NCI-H1436 (cell line): Measurements from ENCODE around the gene VPS26B.
"Not testable (repeated sequence)": the region's sequence is repeated elsewhere in the genome, so short reads cannot be mapped to it uniquely, and the experiment has no call there.

ENCODE experiments used
- DNase-seq: peaks from one replicate; lab custom pipeline; 2025; lab: John Stamatoyannopoulos, UW

The VPS26B gene

DNA sequence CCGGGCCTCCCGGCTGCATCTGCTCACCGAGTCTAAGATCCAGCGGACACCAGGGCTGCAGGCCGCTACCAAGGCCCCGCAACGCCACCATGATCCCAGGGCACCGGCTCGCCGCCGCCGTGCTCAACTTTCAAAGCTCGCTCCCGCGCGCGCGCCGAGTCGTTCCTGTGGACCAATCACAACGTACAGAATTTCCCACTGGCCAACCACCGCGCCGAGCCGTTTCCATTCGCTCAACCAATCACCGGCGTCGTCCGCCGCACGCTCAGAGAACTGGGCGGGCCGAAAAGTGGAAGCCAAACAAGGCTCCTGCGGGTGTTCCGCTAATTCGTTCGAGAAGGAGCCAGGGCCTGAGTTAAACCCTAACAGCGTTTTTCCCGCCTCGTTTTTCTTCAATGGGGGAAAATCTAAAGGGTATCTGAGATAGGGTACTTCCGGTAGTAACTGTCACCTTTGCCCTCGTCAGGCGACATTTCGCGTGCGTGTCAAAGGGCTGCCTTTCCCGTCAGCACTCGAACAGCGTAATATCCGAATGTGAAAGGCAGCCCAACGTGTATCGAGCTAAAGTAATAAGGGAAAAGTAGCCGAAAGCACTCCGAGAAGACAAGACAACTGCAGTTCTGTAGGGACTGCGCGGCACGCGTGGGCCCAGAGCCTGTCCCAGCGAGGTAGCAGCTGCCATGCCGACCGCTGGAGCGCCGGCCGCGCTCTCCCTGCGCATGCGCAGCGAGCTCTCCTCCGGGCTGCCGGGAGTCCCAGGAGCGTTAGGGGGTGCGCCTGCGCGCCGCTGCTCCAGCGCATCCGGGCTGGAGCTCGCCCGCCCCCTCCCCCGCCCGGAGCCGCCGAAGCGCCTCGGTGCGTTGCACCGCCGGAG lies at the start of gene VPS26B, which contains the start of gene NCAPD3:
VPS26B (plus strand) TSS at position 836 of the 874 bp plus-strand sequence. CDS start 452 bp downstream, outside the sequence.
NCAPD3 (minus strand) TSS at position 132 of the 874 bp plus-strand sequence; CDS start at position 91, 41 bp downstream.
- DNase-seq = peak; percentile 94

DNA sequence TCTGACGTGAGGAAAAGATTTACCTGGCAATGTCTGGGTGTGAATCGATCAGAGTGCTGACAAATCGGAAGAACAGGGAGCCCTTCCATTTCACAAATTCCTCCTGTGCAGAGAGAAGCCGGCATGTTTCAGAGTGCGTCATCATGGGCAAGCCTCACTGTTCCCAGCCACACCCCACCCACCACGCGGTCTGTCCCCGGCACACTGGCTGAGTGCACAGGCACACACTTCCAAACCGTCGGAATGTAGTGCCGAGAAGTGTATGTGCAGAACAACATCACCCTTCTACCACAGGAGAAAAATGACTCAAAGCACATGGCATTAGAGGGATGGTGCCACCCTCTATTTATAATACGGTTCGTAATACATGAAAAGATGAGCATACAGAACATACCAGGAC lies 48.2 kb upstream of the VPS26B start:
- DNase-seq = no peak

DNA sequence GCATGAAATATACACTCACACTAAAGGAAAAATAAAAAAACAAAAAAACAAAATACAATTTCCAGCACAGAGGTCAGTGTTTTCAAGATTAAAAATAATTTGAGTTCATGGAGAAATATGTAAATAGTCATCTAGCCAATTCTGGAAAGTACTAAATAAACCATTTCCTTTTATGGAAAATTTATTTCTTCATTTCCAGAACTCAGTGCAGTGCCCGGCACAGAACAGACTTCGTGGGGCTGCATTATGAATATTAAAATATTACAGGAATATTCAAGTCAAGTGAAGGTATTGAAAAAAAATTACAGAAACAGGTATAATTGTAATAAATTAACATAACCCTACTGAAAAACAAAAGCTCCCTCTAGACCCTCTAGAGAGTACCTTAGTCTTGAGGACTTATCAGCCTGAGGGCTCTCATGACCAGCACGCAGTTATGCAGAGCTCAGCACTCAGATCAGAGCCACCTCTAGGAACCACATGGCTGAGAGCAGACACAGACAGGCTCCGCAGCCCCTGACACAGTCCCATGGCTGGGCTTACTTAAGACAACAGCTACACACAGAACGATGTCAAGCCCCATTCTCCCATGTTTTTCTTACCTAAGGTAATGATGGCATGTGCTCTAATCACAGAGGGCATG lies 46.3 kb upstream of the VPS26B start:
- DNase-seq = no peak

DNA sequence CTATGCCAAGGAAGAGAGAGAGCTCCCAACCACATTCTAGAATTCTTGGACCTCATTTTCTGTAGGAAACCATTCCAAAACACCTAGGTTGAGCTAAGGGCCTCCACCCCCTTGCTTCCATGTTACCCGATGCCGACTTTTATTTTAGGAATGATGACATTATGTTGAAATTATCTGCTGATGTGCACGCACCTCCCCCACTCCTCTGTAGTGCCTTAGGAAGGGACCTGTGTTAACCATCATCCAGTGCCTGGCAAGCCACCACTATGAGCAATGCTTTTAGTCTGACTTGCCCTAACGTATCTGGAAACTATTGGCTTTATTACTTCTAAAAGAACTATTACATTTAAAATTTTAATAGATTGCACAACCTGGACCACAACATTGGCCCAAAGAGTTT lies 42.8 kb upstream of the VPS26B start:
- DNase-seq = no peak

DNA sequence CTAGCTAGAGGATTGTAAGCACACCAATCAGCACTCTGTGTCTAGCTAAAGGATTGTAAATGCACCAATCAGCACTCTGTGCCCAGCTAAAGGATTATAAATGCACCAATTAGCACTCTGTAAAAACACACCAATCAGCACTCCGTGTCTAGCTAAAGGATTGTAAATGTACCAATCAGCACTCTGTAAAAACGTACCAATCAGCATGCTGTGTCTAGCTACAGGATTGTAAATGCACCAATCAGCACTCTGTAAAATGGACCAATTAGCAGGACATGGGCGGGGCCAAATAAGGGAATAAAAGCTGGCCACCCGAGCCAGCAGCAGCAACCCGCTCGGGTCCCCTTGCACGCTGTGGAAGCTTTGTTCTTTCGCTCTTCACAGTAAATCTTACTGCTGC lies 36.4 kb upstream of the VPS26B start:
- not testable (repeated sequence) for DNase-seq

DNA sequence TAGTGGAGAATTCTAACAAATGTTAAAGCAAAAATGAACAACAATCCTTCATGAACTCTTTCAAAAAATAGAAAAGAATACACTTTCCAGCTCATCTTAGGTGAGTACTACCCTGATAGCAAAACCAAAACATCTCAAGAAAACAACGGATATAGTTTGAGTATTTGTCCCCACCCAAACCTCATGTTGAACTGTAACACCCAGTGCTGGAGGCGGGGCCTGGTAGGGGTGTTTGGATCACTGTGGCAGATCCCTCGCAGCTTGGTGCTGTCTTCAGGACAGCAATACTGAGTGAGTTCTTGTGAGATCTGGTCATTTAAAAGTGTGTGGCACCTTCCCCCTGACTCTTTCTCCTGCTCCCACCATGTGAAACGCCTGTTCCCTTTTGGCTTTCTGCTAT lies 27.7 kb upstream of the VPS26B start:
- no peak for DNase-seq

DNA sequence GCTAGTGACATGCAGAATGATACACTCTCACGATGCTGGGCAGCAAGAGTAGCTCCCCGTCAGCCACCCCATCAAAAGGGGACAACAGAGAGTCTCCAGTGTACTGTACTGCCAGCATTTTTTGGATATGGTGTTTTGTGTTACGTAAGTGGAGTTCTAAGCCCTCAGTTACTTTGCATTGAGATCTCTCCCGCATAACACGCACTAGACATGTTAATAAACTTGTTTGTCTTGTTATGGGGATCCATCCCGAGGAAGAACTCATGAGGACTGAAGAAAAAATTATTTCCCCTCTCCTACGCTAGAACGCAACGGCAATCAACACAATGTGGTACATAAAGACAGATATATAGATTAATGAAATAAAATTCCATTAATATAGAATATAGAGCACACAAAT lies 24.9 kb upstream of the VPS26B start:
- DNase-seq = no peak

DNA sequence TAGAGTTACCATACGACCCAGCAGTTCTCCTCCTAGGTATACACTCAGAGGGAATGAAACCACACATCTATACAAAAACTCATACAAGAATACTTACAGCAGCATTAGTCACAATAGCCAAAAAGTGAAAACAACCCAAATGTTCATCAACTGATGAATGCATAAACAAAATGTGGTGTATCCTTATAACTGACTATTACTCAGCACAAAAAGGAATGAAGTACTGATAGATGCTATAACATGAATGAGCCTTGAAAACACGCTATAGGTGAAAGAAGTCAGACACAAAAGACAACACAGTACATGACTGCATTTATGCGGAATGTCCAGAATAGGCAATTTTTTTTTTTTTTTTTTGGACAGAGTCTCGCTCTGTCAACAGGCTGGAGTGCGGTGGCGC lies 23.8 kb upstream of the VPS26B start:
- DNase-seq = no peak

DNA sequence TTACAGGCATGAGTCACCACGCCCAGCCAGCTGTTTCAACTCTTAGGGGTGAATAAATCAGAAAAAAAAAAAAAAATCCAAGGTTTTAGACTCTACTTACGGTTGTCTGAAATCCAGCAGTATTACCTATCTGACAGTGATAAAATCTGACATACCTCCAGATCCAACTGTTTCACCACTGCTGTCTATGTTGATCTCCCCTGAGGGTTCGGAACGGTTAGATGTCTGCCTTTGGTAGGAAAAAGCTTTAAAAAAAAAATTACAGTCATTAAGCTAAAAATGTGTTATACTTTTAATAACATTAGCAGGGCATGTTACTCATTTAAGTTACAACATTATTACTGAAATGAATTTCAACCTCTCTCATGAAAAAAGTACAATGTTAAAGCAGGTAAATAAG lies 21.8 kb upstream of the VPS26B start:
- no peak for DNase-seq

DNA sequence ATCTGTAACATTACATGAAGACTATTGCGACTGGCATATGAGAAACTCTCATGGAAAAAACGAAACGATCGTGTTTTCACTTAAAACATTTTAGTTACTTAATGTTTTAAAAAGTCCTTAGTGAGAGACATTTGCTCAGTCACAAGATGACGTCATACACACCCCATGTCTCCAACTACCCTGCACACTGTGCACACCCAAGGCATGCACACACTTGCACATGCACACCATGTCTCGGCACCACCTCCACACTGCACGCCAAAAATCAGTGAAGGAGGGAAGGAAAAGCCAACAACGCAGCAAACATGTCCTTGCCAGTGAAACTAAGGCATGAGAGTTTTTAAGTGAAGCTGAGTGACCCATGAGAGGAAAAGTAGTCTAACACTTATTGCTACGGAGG lies 18.7 kb upstream of the VPS26B start:
- DNase-seq = no peak

DNA sequence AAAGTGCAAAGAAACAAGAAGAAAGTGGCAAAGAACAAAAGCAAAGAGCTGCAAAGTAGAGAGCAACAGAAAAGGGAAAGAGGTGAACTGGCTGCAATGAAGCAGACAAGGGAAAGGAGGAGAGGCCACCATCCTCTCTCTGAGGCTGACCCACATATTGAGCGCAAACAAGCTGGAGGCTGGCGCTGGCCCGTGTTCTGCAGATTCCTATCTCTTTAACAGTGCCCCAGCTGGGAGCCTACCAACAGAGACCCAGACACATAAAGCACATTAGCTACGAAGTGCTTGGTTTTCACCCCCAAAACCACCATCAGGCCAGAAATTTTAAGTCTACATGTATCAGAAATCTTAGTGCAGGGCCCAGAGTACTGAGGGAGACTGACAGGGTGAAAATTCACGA lies 18.3 kb upstream of the VPS26B start:
- DNase-seq = no peak

DNA sequence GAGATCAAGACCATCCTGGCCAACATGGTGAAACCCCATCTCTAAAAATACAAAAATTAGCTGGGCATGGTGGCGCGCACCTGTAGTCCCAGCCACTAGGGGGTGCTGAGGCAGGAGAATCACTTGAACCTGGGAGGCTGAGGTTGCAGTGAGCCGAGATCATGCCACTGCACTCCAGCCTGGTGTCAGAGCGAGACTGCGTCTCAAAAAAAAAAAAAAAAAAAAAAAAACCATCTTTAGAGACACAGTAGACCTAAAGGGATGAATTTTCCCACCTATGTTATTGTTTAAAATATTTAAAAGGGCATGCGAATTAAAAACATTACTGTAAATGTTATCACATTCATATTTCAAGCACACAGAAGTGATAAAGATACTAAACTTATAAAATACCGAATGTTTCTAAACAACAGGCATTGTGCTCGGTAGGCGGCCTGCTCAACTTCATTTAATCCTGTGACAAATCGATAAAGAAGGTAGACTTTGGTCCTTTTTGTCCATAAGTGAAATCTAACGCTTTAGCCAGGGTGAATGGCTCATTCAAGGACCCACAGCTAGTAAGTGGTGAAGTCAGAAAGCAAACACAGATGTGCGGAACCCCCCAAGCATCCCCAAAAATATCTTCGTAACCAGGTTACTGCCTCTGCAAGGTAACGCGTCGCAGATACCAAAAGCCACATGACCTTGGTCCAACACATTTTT lies 16.8 kb upstream of the VPS26B start:
- DNase-seq = peak; percentile 10

DNA sequence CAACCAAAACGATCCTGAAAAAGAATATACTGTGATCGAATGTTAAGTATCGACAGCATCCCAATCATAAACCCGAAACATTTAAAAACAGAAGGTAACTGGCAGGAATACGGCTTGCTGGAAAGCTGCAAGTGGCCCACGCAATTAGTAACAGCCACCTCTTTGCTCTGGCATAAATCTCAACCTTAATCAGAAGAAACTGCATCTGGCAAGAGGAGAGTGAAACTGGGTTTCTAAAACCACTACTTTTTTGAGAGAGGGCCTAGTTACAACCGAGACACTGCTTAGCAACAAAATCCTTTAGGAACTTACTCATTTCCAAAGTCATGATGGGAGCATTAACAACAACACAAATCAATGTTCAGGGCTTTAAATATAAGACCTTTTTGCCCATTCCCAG lies 8.6 kb upstream of the VPS26B start:
- DNase-seq = no peak

DNA sequence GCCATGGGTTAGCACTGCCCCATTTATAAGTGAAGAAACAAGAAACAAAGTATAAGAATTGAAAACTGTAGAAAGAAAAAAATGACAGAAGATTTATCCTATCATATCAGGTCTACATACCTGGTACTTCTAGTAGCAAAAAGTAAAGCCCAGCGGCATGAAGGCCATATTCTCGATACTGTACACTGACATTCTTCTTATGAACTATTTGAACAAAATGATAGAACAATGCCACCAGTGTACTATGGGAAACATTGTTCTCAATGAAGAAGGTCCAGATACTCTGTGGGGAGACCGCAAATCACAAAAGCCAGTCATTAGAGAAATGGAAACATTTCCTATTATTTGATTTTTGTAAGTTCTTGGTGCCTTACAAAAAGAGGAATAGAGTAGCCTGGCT lies 7.7 kb upstream of the VPS26B start:
- no peak for DNase-seq

DNA sequence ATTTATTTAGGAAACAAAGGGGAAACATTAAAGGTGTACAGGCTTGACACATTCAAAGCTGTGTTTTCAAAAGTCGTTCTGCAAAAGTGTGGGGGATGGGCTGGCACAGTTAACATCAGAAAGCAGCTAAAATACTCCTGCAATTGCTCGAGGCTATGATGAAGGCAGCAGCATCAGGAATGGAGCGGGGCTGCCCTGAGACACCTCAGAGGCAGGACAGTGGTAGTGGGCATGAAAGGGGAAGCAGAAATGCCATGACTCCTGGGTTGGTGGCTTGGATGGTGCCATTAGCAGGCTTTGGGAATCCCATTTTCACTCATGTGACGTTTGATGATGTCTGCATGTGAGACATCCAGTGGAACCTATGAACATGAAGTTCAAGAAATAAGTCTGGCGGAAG lies 1.4 kb upstream of the VPS26B start:
- no peak for DNase-seq

DNA sequence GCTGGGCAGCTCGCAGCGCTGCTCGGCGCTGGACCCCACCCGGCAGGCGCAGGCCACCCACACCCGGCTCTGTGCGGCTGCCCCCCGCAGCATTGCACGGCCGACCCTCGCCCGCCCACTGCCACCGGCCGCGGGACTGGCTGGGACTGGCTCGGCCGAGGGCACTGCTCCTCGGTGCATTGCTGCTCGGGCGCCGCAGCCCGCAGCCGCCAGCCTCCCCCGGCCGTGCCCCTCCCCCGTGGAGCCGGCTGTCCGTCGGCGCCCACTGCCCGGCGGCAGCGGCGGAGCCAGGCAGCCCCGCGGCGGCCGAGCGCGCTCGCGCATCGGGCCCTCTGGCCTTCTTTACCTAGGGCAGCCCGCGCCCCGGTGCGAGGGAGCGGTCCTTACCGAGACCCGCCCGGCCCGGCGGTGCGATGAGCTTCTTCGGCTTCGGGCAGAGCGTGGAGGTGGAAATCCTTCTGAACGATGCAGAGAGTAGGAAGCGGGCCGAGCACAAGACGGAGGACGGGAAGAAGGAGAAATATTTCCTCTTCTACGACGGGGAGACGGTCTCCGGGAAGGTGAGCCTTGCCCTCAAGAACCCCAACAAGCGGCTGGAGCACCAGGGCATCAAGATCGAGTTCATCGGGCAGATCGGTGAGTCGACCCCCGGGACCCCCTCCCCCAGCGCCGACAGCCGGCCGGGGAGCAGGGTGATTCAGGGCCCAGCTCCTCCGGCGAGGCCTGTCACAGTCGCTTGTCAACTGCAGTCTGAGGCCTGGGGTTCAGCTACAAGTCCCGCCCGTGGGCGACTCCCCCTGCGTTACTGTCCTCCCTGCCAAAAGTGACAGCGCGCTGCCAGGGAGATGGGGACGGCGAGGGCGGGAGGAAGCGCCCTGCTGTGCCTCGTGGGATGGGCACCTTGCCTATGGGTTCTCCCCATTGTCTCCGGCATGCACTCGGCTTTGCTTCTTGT lies 516 bp downstream of the VPS26B start:
- peak; percentile 21 for DNase-seq

DNA sequence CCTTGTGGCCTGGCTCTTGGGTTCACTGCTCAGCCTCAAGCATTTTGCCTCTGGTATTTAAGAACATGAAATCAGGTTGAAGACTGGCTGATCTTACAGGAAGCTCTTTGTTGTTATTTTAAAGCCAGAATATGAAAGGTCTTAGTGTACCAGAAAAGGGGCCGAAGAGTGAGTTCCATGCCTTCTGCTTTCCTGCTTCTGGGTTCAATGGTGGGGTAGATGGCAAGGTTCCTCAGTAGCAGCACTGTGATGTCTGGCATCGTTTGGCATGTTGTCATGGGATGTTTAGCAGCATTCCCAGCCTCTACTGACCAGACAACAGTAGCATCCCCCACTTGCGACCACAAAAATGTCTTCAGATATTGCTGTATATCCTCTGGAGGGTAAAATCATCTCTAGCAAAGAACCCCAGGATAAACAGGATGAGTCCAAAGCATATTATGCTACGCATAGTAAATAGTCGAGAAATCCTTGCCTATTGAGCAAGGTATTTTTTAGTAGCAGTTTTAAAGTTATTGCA lies 2.4 kb downstream of the VPS26B start:
- DNase-seq = no peak

DNA sequence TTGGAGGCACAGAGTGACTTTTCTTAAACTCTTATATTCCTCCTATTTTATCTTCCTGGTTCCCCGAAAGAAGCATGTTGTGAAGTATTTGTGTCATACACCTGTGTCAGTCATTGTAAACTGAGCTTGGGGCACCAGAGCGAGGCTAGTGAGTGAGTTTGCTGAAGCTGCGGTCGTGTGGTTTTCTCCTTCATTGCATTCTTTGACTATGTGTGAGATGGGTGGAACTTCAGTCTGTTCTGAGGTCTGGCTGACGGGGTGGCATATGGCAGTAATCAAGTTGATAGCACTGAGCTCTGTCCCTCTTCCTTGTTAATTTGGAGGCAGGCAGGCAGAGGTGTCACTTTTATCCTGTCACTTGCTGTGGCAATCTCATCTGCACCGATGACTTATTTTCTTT lies 4.2 kb downstream of the VPS26B start:
- DNase-seq = no peak

DNA sequence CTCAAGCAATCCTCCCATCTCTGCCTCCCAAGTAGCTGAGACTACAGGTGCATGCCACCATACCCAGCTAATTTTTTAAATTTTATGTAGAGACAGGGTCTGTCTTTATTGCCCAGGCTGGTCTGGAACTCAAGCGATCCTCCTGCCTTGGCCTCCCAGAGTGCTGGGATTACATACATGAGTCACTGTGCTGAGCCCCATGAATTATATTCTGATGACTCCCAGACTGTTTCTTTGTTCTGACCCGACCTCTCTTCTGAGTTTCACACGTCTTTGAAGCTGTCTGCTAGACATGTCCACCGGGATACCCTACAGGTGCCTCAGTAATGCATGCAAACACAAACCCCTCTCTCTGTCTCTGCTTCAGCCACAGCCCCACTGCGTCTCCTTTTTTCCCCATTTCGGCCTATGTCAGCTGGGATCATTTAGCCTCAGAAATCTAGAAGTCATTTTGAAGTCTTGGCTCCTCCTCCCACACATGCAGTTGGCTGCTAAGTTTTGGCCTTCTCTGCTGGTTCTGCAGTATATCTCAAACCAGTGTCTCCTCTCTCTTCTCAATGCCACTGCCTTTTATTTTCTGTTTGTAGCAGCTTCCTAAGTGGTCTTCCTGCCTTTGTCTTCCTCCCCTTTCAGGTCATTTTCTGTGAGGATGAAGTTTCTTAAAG lies 4.8 kb downstream of the VPS26B start:
- no peak for DNase-seq

DNA sequence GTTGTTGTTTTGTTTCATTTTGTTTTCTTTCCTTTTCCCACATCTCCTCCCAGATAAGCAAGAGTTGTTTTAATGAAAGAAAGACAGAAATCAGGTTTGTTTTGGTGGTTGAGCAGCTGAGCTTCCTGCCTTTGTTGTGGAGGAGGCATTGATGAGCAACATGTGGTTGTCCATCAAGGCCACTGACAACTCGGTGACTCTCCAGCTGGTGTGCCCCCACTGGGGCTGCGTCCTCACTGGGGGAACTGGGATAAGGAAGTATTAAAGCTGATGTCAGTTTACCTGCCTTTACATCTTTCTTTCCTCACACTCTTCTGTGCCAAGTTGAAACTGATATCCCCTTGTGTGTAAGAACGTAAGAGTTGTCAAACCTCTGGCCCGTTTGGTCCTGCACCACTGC lies 5.9 kb downstream of the VPS26B start:
- no peak for DNase-seq
